ENCODE data around the gene MOK. TPM values are rescaled to one million over a fixed set of nuclear protein-coding genes. Genes with fewer than 3 reads are reported as not detected.
"Not testable (repeated sequence)": the region's sequence is repeated elsewhere in the genome, so short reads cannot be mapped to it uniquely, and the experiment has no call there.

Gene MOK
- total RNA-seq, 2 experiments from 2014 or later, result 0.88 to 1.4 TPM

DNA sequence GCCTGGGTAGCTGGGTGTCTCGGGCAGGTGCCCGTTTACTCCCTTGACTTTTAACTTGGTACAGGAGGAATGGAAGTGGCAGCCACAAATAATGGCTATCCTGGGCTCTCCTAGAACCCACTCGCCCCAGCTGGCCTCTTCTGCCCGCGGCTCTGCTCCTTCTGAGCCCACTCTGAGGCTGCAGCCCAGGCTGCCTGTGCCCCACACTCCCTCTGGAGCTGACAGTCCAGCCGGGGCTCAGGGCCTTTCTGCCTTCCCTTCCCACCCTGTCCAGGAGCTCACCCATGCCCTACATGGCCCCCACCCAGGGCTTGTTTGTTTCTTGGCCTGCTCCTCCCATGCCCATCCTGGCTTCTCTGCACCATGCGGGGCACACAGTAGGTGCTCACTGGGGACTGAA lies 30.2 kb upstream of the MOK start:
- ChIA-PET CTCF (no interaction called here), POLR2A (interaction anchor here (1.5 to 2.2 kb wide), 3 partner anchors 13 to 27 kb away, joined by 5 to 8 read pairs (median 6); no protein-coding TSS in a partner anchor)
- H3K27me3 Mint-ChIP-seq, result no peaks in the 10 kb centered on the region
- DNase-seq, result no peak
- H3K9me3 Mint-ChIP-seq, result no peaks in the 10 kb centered on the region
- H3K4me3 Mint-ChIP-seq, result no peak overlapping the region
- H3K4me1 Mint-ChIP-seq, result peaks cover 16% of the 10 kb centered on the region
- peak overlapping the region; percentile 40 for H3K27ac Mint-ChIP-seq
- peaks cover 31% of the 10 kb centered on the region for H3K36me3 Mint-ChIP-seq (ENCODE audit: low read depth)

DNA sequence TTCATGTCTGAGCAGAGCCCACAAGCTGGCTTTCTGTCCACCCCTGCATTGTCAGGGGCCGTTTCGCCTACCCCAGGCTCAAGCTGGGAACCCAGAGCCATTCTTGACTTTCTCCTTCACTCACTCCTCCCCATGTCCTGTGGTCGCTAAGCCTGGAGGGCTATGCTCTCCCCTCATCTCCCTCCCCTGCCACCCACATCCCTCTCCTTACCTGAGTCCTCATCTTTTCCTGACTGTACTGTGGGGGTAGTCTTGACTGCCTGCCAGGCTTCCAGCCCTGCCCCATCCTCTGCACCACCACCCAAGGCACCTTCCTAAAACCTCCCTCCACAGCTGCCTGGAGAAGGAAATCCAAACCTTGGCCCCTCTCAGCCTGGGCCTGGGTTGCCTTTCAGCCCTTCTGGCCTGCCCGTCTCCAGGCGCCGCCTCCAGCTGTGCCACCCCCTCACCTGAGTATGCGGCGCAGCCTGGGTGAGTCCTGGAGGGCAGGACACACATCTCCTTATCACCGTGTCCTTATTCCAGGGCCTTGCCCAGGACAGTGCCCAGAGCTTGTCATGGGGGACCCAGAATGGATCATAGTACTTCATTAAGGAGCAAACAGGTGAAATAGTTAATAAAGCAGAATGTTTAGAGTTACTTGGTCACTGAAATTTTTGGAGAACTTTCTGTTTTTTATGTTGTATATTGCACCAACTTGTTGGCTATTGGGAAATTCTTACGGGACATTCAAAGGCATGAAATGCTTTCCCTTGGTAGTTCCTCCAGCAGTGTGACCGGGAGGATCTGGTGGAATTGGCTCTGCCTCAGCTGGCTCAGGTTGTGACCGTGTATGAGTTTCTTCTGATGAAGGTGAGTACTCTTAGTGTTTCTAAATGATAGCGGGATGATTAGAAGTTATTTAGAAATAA lies 29.1 kb upstream of the MOK start:
- ChIA-PET CTCF (interaction anchor here (0.7 to 1.7 kb wide), 3 partner anchors 17 kb away, joined by 3 to 5 read pairs (median 3); no protein-coding TSS in a partner anchor), POLR2A (interaction anchor here (1.5 to 2.2 kb wide), 2 partner anchors 12 to 13 kb away, joined by 5 to 8 read pairs; no protein-coding TSS in a partner anchor)
- H3K36me3 Mint-ChIP-seq (ENCODE audit: low read depth), result peaks cover 31% of the 10 kb centered on the region
- H3K27ac Mint-ChIP-seq, result no peak overlapping the region
- peaks cover 16% of the 10 kb centered on the region for H3K4me1 Mint-ChIP-seq
- H3K27me3 Mint-ChIP-seq, result no peaks in the 10 kb centered on the region
- no peak for DNase-seq
- no peak overlapping the region for H3K4me3 Mint-ChIP-seq
- no peaks in the 10 kb centered on the region for H3K9me3 Mint-ChIP-seq

DNA sequence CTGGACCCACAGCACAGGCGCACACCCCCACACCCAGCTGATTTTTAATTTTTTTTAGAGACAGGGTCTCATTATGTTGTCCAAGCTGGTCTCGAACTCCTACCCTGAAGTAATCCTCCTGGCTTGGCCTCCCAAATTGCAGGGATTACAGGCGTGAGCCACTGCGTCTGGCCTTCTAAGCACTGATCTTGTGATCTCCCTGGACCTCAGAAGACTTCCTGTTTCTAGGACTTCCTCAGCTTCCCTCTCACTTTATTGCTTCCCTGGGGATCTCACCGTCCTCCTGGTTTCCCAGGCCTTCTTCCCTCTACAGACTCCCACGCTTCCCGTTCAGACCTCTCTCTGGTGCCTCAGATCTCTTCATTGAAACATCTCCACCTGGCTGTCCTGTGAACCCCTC lies 28.4 kb upstream of the MOK start:
- ChIA-PET POLR2A (interaction anchor here (2.2 kb wide), 1 partner anchor 13 kb away, joined by 8 read pairs; no protein-coding TSS in a partner anchor), CTCF (interaction anchor here (0.7 to 1.7 kb wide), 2 partner anchors 16 to 17 kb away, joined by 3 to 5 read pairs; no protein-coding TSS in a partner anchor)
- Mint-ChIP-seq H3K27me3 (no peaks in the 10 kb centered on the region), H3K4me1 (peaks cover 16% of the 10 kb centered on the region), H3K27ac (no peak overlapping the region), H3K4me3 (no peak overlapping the region), H3K36me3 (ENCODE audit: low read depth) (peaks cover 28% of the 10 kb centered on the region), H3K9me3 (no peaks in the 10 kb centered on the region)
- DNase-seq, result no peak

DNA sequence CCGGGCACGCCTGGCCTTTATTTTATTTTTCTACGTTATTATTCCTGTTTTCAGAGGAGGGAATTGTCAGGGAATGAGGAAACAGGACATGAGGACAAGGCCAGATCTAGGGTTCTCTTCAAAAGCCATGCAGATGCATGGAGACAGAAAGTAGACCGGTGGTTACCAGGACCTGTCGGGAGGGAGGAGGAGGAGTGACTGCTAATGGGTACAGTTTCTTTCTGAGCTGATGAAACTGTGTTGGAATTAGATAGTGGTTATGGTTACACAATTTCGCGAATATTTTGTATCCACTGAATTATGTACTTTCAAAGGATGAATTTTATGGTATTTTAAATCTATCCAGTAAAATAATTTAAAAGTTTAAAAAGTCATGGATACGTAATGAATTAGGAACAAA lies 25.8 kb upstream of the MOK start:
- ChIA-PET POLR2A (no interaction called here), CTCF (no interaction called here)
- no peak for DNase-seq
- peaks cover 15% of the 10 kb centered on the region for H3K36me3 Mint-ChIP-seq (ENCODE audit: low read depth)
- H3K4me3 Mint-ChIP-seq, result no peak overlapping the region
- H3K27ac Mint-ChIP-seq, result no peak overlapping the region
- no peaks in the 10 kb centered on the region for H3K9me3 Mint-ChIP-seq
- H3K27me3 Mint-ChIP-seq, result no peaks in the 10 kb centered on the region
- H3K4me1 Mint-ChIP-seq, result peaks cover 7% of the 10 kb centered on the region

DNA sequence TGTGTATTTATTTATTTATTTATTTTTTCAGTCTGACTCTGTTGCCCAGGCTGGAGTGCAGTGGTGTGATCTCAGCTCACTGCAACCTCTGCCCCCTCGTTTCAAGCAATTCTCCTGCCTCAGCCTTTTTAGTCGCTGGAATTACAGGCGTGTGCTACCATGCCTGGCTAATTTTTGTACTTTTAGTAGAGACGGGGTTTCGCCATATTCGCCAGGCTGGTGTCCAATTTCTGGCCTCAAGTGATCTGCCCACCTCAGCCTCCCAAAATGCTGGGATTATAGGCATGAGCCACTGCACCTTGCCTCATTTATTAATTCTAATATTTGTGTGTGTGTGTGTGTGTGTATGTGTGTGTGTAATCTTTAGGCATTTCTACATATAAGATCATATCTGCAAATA lies 24.4 kb upstream of the MOK start:
- H3K27me3 Mint-ChIP-seq; H3K9me3 Mint-ChIP-seq; H3K4me3 Mint-ChIP-seq; DNase-seq; H3K36me3 Mint-ChIP-seq (ENCODE audit: low read depth); CTCF ChIA-PET; H3K4me1 Mint-ChIP-seq; H3K27ac Mint-ChIP-seq: not testable (repeated sequence)
- POLR2A ChIA-PET, result interaction anchor here (1.2 kb wide), 1 partner anchor 9 kb away, joined by 4 read pairs; no protein-coding TSS in a partner anchor

DNA sequence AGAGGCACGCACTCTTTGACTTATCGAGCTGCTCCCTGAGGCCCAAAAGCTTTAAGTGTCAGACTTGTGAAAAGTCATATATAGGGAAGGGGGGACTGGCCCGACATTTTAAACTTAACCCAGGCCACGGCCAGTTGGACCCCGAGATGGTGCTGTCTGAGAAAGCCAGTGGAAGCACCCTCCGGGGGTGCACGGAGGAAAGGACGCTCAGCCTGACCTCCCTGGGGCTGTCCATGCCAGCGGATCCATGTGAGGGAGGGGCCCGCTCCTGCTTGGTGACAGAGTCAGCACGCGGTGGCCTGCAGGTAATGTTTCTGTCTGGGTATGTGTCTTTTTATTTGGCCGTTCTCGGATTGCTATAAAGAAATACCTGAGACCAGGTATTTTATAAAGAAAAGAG lies 21.6 kb upstream of the MOK start:
- H3K27ac Mint-ChIP-seq, result no peak overlapping the region
- H3K9me3 Mint-ChIP-seq, result no peaks in the 10 kb centered on the region
- CTCF ChIA-PET, result no interaction called here
- POLR2A ChIA-PET, result interaction anchor here (1.3 kb wide), 1 partner anchor 10 kb away, joined by 3 read pairs; no protein-coding TSS in a partner anchor
- peaks cover 5% of the 10 kb centered on the region for H3K4me1 Mint-ChIP-seq
- H3K4me3 Mint-ChIP-seq, result no peak overlapping the region
- H3K27me3 Mint-ChIP-seq, result no peaks in the 10 kb centered on the region
- H3K36me3 Mint-ChIP-seq (ENCODE audit: low read depth), result peaks cover 2% of the 10 kb centered on the region
- no peak for DNase-seq

DNA sequence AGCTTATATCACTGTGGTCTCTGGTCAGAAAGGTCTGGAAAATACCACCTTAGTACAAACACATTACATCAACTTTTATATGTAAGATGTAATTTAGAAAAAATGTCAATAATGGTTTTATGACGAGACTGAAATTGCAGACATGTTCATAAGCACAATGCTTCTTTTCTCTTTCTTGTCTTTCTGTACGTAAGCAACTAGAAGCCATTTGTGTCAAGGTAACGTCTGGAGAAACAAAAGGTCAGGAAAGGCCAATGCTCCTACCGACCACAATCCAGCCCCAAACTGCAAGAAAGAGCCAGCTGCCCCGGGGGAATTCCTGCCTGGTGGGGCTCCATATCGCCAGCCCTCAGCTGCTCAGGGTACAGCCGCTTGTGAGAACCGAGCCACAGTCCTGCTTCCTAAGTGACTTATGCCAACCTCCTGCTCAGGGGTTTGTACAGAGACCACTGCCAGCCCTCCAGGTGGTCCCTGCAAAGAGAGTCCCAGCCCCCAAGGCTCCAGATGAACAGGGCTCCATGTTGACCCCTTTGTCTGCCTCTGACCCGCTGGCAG lies 20.9 kb upstream of the MOK start:
- H3K9me3 Mint-ChIP-seq, result no peaks in the 10 kb centered on the region
- no peak for DNase-seq
- peaks cover 12% of the 10 kb centered on the region for H3K4me1 Mint-ChIP-seq
- H3K27ac Mint-ChIP-seq, result no peak overlapping the region
- ChIA-PET POLR2A (interaction anchor here (0.6 to 1.3 kb wide), 2 partner anchors 10 to 243 kb away, joined by 3 to 4 read pairs; no protein-coding TSS in a partner anchor), CTCF (no interaction called here)
- no peak overlapping the region for H3K4me3 Mint-ChIP-seq
- H3K27me3 Mint-ChIP-seq, result no peaks in the 10 kb centered on the region
- no peaks in the 10 kb centered on the region for H3K36me3 Mint-ChIP-seq (ENCODE audit: low read depth)

DNA sequence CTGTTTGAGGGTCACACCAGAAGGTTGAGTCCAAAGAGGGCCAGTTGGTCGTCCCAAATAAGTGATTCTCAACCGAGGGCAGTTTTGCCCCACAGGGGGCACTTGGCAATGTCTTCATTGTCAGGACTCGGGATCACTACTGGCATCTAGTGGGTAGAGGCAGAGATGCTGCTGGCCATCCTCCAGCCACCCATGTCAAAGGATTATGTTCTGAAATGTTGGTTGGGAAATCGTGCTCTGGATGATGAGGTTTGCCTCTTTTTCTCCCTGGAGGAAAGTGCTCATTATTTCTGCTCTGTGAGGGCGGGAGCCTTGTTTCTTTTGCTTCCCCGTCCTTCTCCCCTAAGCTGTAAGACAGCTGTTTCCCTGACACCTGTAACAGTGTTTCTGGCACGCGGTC lies 18.1 kb upstream of the MOK start:
- H3K27ac Mint-ChIP-seq, result no peak overlapping the region
- H3K9me3 Mint-ChIP-seq, result no peaks in the 10 kb centered on the region
- ChIA-PET POLR2A (interaction anchor here (1.6 kb wide), 1 partner anchor 12 kb away, joined by 5 read pairs; no protein-coding TSS in a partner anchor), CTCF (interaction anchor here (1.4 kb wide), 1 partner anchor 9 kb away, joined by 4 read pairs; no protein-coding TSS in a partner anchor)
- H3K4me3 Mint-ChIP-seq, result no peak overlapping the region
- H3K27me3 Mint-ChIP-seq, result no peaks in the 10 kb centered on the region
- H3K36me3 Mint-ChIP-seq (ENCODE audit: low read depth), result peaks cover 2% of the 10 kb centered on the region
- peak; percentile 28 for DNase-seq
- peaks cover 32% of the 10 kb centered on the region for H3K4me1 Mint-ChIP-seq

DNA sequence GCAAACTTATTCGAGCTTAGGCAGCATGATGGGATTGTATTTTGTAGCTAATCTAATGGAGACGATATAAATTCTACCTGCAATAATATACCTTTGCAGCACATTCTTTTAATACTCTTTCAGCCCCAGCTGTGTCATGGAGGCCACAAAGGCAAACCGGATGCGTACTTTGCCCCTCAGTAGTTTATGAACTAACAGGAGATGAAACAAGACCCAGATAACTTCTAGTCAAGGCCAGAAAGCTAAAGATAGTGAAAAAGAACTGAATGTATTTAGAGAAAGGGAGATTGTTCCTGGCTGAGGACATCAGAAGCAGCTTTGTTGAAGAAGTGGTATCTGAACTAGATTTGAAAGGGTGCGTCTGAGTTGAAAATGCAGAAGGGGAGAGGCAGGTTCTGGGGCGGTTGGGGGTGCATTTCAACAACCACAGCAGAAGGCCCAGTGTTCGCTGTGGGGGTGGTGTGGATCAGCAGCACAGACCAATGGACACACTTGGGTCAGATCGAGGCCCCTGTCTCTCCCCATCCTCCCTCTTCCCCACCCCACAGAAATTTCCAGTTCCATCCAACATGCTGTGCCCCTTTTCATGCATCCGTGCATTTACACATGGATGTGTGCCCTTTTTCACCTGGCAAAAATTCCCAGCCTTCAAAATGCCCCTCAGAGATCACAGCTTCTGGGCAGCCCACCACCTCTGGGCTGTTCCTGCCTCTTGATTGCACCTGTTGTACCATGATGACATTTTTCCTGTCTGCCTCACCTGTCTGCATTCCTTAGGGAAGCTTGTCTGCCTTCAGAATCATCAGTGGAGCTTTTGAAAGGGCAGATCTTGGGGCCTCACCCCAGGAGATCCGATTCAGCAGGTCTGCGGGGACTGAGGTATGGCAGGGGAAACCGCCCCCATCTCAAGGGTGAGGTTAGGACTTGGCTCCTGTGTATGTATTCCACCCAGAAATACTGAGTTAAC lies 16.8 kb upstream of the MOK start:
- ChIA-PET CTCF (interaction anchor here (0.6 to 1.9 kb wide), 6 partner anchors 17 to 275 kb away, joined by 3 to 7 read pairs (median 4); partner anchors contain the start of gene MOK), POLR2A (interaction anchor here (1.5 to 5.9 kb wide), 4 partner anchors 11 to 41 kb away, joined by 3 to 52 read pairs (median 6); partner anchors contain the start of genes CINP and TECPR2)
- H3K36me3 Mint-ChIP-seq (ENCODE audit: low read depth), result peaks cover 2% of the 10 kb centered on the region
- no peak overlapping the region for H3K27ac Mint-ChIP-seq
- H3K4me3 Mint-ChIP-seq, result no peak overlapping the region
- no peaks in the 10 kb centered on the region for H3K9me3 Mint-ChIP-seq
- no peak for DNase-seq
- H3K4me1 Mint-ChIP-seq, result peaks cover 46% of the 10 kb centered on the region
- H3K27me3 Mint-ChIP-seq, result no peaks in the 10 kb centered on the region

DNA sequence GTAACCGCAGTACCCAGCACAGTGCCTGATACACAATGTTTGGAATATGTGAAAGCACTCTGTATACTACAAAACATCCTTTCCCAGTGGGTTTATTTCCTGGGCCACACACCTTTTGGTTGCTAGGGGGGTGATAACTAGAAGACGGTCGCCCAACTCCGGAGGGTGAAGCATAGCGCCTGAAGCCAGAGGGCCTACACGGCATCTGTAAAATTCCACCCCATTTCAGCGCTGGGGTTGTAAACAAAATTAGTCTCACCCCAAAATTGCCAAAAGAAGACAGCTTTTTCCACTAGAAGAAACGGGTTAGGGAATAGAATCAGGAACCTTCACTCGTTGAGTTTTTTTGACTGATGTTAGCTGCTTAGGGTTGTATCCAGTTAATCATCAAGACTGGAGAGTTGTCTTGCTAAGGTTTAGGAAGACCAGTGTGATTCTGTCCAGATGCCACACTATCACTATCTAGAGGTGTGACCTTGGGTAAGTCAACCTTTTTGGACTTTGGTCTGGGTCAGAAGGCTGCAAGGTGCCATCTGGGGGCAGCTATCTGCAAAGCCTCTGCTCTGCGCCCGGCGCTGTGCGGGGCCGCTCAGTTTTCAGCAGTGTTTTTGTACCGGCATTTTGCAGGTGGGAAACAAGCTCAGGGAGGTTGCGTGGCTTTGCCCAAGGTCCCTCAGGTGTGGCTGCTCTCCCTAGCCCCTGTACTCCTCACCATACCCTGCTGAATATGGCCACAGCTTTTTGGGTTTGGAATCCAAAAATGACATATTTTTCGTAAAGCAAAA lies 15.9 kb upstream of the MOK start:
- H3K4me1 Mint-ChIP-seq, result peaks cover 53% of the 10 kb centered on the region

DNA sequence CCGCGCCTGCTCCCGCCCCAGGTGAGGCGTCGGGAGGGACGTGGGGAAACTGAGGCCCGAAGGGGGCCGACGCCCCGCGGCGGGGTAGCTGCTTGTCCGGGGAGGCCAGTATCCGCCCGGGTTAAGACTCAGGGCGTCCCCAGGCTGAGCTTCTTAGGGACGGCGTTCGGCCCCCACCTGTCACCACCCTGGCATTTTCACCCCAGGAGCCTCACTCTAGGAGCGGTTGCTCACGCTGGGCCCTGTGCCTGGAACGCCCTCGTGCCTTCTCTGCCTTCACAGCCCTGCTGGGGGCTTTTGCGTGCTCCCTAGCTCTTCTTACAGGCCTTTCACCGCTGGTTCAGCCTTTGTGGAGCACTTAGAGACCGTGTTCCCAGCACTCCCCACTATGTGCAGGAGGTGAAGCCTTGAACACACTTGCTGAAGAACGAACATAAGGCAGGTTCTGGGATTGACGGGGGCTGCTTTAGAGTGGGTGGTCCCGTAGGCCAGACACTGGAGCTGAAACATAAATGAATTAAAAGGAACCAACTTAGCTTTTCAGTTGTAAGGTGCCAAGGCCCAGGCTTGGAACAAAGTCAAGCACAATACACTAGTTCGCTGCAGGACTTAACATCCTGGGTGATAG lies 15.2 kb upstream of the MOK start:
- DNase-seq, result peak; percentile 44
- Mint-ChIP-seq H3K4me1 (peaks cover 56% of the 10 kb centered on the region), H3K27ac (peak overlapping the region; percentile 88), H3K4me3 (peak overlapping the region; percentile 89), H3K36me3 (ENCODE audit: low read depth) (peaks cover 2% of the 10 kb centered on the region), H3K27me3 (no peaks in the 10 kb centered on the region), H3K9me3 (no peaks in the 10 kb centered on the region)
- ChIA-PET POLR2A (interaction anchor here (0.7 to 5.9 kb wide), 9 partner anchors 9 to 509 kb away, joined by 3 to 52 read pairs (median 4); partner anchors contain the start of genes CINP, MOK and TECPR2), CTCF (interaction anchor here (0.6 to 1.8 kb wide), 6 partner anchors 16 to 356 kb away, joined by 3 to 7 read pairs (median 3); partner anchors contain the start of genes CINP, DYNC1H1, MOK and TECPR2)

More for the DNA sequence above, 15.9 kb upstream of the MOK start:
- Mint-ChIP-seq H3K27me3 (no peaks in the 10 kb centered on the region), H3K9me3 (no peaks in the 10 kb centered on the region), H3K4me3 (peak overlapping the region; percentile 89), H3K27ac (peak overlapping the region; percentile 88), H3K36me3 (ENCODE audit: low read depth) (peaks cover 2% of the 10 kb centered on the region)
- POLR2A ChIA-PET, result interaction anchor here (0.7 to 5.9 kb wide), 8 partner anchors 8 to 273 kb away, joined by 3 to 52 read pairs (median 4); partner anchors contain the start of genes CINP, MOK and TECPR2
- CTCF ChIA-PET, result interaction anchor here (0.6 to 1.9 kb wide), 7 partner anchors 16 to 357 kb away, joined by 3 to 7 read pairs (median 3); partner anchors contain the start of genes DYNC1H1 and MOK
- DNase-seq, result no peak

Measured in activated CD4-positive, alpha-beta memory T cell treated with anti-CD3 and anti-CD28 coated beads, Interleukin-2, amount 10 ng/mL, durations not matched to agents 7 days and 5 days (primary cell).